ENCODE data around the gene LGMN.

Gene LGMN

GRCh38 chr14:92670160-92670559 lies 78.3 kb downstream of the LGMN start:
- H3K9me3 ChIP-seq (ENCODE audit: control insufficient read depth, low read length): no peaks in the 10 kb centered on the region
- peak overlapping the region; percentile 1 for H3K27ac ChIP-seq (ENCODE audit: insufficient read depth, low read length, poor library complexity, severe bottlenecking)
- peaks cover 36% of the 10 kb centered on the region for H3K36me3 ChIP-seq (ENCODE audit: control insufficient read depth, insufficient read depth, low read length)
- no peak overlapping the region for H3K4me3 ChIP-seq (ENCODE audit: insufficient read depth, low read depth, low read length, poor library complexity, severe bottlenecking)
- peaks cover 10% of the 10 kb centered on the region for H3K4me1 ChIP-seq (ENCODE audit: control insufficient read depth, insufficient read depth, low read length, poor library complexity, severe bottlenecking)
- DNase-seq: no peak
- H3K27me3 ChIP-seq (replicated peaks; ENCODE audit: control insufficient read depth, insufficient read depth, low read length, poor library complexity, severe bottlenecking): no peaks in the 10 kb centered on the region

GRCh38 chr14:92668276-92668973 lies 80.0 kb downstream of the LGMN start:
- Histone ChIP-seq H3K4me1 (ENCODE audit: control insufficient read depth, insufficient read depth, low read length, poor library complexity, severe bottlenecking) (peaks cover 10% of the 10 kb centered on the region), H3K9me3 (ENCODE audit: control insufficient read depth, low read length) (no peaks in the 10 kb centered on the region), H3K4me3 (ENCODE audit: insufficient read depth, low read depth, low read length, poor library complexity, severe bottlenecking) (no peak overlapping the region), H3K27ac (ENCODE audit: insufficient read depth, low read length, poor library complexity, severe bottlenecking) (no peak overlapping the region), H3K27me3 (replicated peaks; ENCODE audit: control insufficient read depth, insufficient read depth, low read length, poor library complexity, severe bottlenecking) (no peaks in the 10 kb centered on the region), H3K36me3 (ENCODE audit: control insufficient read depth, insufficient read depth, low read length) (peaks cover 38% of the 10 kb centered on the region)
- no peak for DNase-seq

- H3K4me3 ChIP-seq (ENCODE audit: insufficient read depth, low read depth, low read length, poor library complexity, severe bottlenecking): no peak overlapping the region
- peak overlapping the region; percentile 22 for H3K27ac ChIP-seq (ENCODE audit: insufficient read depth, low read length, poor library complexity, severe bottlenecking)
- no peak for DNase-seq
- H3K4me1 ChIP-seq (ENCODE audit: control insufficient read depth, insufficient read depth, low read length, poor library complexity, severe bottlenecking): peaks cover 10% of the 10 kb centered on the region
- H3K9me3 ChIP-seq (ENCODE audit: control insufficient read depth, low read length): no peaks in the 10 kb centered on the region
- H3K36me3 ChIP-seq (ENCODE audit: control insufficient read depth, insufficient read depth, low read length): peaks cover 57% of the 10 kb centered on the region
- H3K27me3 ChIP-seq (replicated peaks; ENCODE audit: control insufficient read depth, insufficient read depth, low read length, poor library complexity, severe bottlenecking): no peaks in the 10 kb centered on the region
These were observed 82.2 kb downstream of the LGMN start for GRCh38 chr14:92666251-92666650.

GRCh38 chr14:92665661-92666110 lies 82.7 kb downstream of the LGMN start:
- peak overlapping the region; percentile 22 for H3K27ac ChIP-seq (ENCODE audit: insufficient read depth, low read length, poor library complexity, severe bottlenecking)
- no peak overlapping the region for H3K4me3 ChIP-seq (ENCODE audit: insufficient read depth, low read depth, low read length, poor library complexity, severe bottlenecking)
- no peaks in the 10 kb centered on the region for H3K27me3 ChIP-seq (replicated peaks; ENCODE audit: control insufficient read depth, insufficient read depth, low read length, poor library complexity, severe bottlenecking)
- H3K9me3 ChIP-seq (ENCODE audit: control insufficient read depth, low read length): no peaks in the 10 kb centered on the region
- peaks cover 61% of the 10 kb centered on the region for H3K36me3 ChIP-seq (ENCODE audit: control insufficient read depth, insufficient read depth, low read length)
- no peak for DNase-seq
- H3K4me1 ChIP-seq (ENCODE audit: control insufficient read depth, insufficient read depth, low read length, poor library complexity, severe bottlenecking): peaks cover 10% of the 10 kb centered on the region

- H3K36me3 ChIP-seq (ENCODE audit: control insufficient read depth, insufficient read depth, low read length): peaks cover 74% of the 10 kb centered on the region
- no peaks in the 10 kb centered on the region for H3K9me3 ChIP-seq (ENCODE audit: control insufficient read depth, low read length)
- no peaks in the 10 kb centered on the region for H3K27me3 ChIP-seq (replicated peaks; ENCODE audit: control insufficient read depth, insufficient read depth, low read length, poor library complexity, severe bottlenecking)
- peaks cover 20% of the 10 kb centered on the region for H3K4me1 ChIP-seq (ENCODE audit: control insufficient read depth, insufficient read depth, low read length, poor library complexity, severe bottlenecking)
- H3K4me3 ChIP-seq (ENCODE audit: insufficient read depth, low read depth, low read length, poor library complexity, severe bottlenecking): no peak overlapping the region
- H3K27ac ChIP-seq (ENCODE audit: insufficient read depth, low read length, poor library complexity, severe bottlenecking): no peak overlapping the region
- no peak for DNase-seq
These were observed 85.4 kb downstream of the LGMN start for GRCh38 chr14:92663049-92663448.

- H3K27me3 ChIP-seq (replicated peaks; ENCODE audit: control insufficient read depth, insufficient read depth, low read length, poor library complexity, severe bottlenecking): no peaks in the 10 kb centered on the region
- H3K4me1 ChIP-seq (ENCODE audit: control insufficient read depth, insufficient read depth, low read length, poor library complexity, severe bottlenecking): peaks cover 30% of the 10 kb centered on the region
- no peak overlapping the region for H3K4me3 ChIP-seq (ENCODE audit: insufficient read depth, low read depth, low read length, poor library complexity, severe bottlenecking)
- no peaks in the 10 kb centered on the region for H3K9me3 ChIP-seq (ENCODE audit: control insufficient read depth, low read length)
- peaks cover 64% of the 10 kb centered on the region for H3K36me3 ChIP-seq (ENCODE audit: control insufficient read depth, insufficient read depth, low read length)
- H3K27ac ChIP-seq (ENCODE audit: insufficient read depth, low read length, poor library complexity, severe bottlenecking): no peak overlapping the region
- DNase-seq: no peak
These were observed 87.9 kb downstream of the LGMN start for GRCh38 chr14:92660571-92660970.

GRCh38 chr14:92659765-92660561 lies 88.5 kb downstream of the LGMN start:
- Histone ChIP-seq H3K9me3 (ENCODE audit: control insufficient read depth, low read length) (no peaks in the 10 kb centered on the region), H3K27ac (ENCODE audit: insufficient read depth, low read length, poor library complexity, severe bottlenecking) (peak overlapping the region; percentile 35), H3K36me3 (ENCODE audit: control insufficient read depth, insufficient read depth, low read length) (peaks cover 61% of the 10 kb centered on the region), H3K4me3 (ENCODE audit: insufficient read depth, low read depth, low read length, poor library complexity, severe bottlenecking) (no peak overlapping the region), H3K27me3 (replicated peaks; ENCODE audit: control insufficient read depth, insufficient read depth, low read length, poor library complexity, severe bottlenecking) (no peaks in the 10 kb centered on the region), H3K4me1 (ENCODE audit: control insufficient read depth, insufficient read depth, low read length, poor library complexity, severe bottlenecking) (peaks cover 31% of the 10 kb centered on the region)
- DNase-seq: no peak

GRCh38 chr14:92658684-92659083 lies 89.7 kb downstream of the LGMN start:
- H3K4me1 ChIP-seq (ENCODE audit: control insufficient read depth, insufficient read depth, low read length, poor library complexity, severe bottlenecking): peaks cover 35% of the 10 kb centered on the region
- H3K27ac ChIP-seq (ENCODE audit: insufficient read depth, low read length, poor library complexity, severe bottlenecking): peak overlapping the region; percentile 18
- no peaks in the 10 kb centered on the region for H3K27me3 ChIP-seq (replicated peaks; ENCODE audit: control insufficient read depth, insufficient read depth, low read length, poor library complexity, severe bottlenecking)
- H3K4me3 ChIP-seq (ENCODE audit: insufficient read depth, low read depth, low read length, poor library complexity, severe bottlenecking): no peak overlapping the region
- H3K9me3 ChIP-seq (ENCODE audit: control insufficient read depth, low read length): no peaks in the 10 kb centered on the region
- H3K36me3 ChIP-seq (ENCODE audit: control insufficient read depth, insufficient read depth, low read length): peaks cover 55% of the 10 kb centered on the region
- DNase-seq: no peak

GRCh38 chr14:92658160-92658559 lies 90.3 kb downstream of the LGMN start:
- H3K27me3 ChIP-seq (replicated peaks; ENCODE audit: control insufficient read depth, insufficient read depth, low read length, poor library complexity, severe bottlenecking): no peaks in the 10 kb centered on the region
- peaks cover 36% of the 10 kb centered on the region for H3K4me1 ChIP-seq (ENCODE audit: control insufficient read depth, insufficient read depth, low read length, poor library complexity, severe bottlenecking)
- H3K36me3 ChIP-seq (ENCODE audit: control insufficient read depth, insufficient read depth, low read length): peaks cover 52% of the 10 kb centered on the region
- no peak for DNase-seq
- no peak overlapping the region for H3K4me3 ChIP-seq (ENCODE audit: insufficient read depth, low read depth, low read length, poor library complexity, severe bottlenecking)
- H3K27ac ChIP-seq (ENCODE audit: insufficient read depth, low read length, poor library complexity, severe bottlenecking): no peak overlapping the region
- H3K9me3 ChIP-seq (ENCODE audit: control insufficient read depth, low read length): no peaks in the 10 kb centered on the region

- Histone ChIP-seq H3K27me3 (replicated peaks; ENCODE audit: control insufficient read depth, insufficient read depth, low read length, poor library complexity, severe bottlenecking) (no peaks in the 10 kb centered on the region), H3K9me3 (ENCODE audit: control insufficient read depth, low read length) (no peaks in the 10 kb centered on the region), H3K4me1 (ENCODE audit: control insufficient read depth, insufficient read depth, low read length, poor library complexity, severe bottlenecking) (peaks cover 40% of the 10 kb centered on the region), H3K4me3 (ENCODE audit: insufficient read depth, low read depth, low read length, poor library complexity, severe bottlenecking) (no peak overlapping the region), H3K36me3 (ENCODE audit: control insufficient read depth, insufficient read depth, low read length) (peaks cover 50% of the 10 kb centered on the region), H3K27ac (ENCODE audit: insufficient read depth, low read length, poor library complexity, severe bottlenecking) (no peak overlapping the region)
- no peak for DNase-seq
These were observed 90.8 kb downstream of the LGMN start for GRCh38 chr14:92657457-92658142.
